ENCODE results near the gene IMMP2L. TPM values are rescaled to one million over a fixed set of nuclear protein-coding genes. Genes with fewer than 3 reads are reported as not detected.

Gene IMMP2L
- total RNA-seq, 2 donors from 2014 or later, result 13.1 to 22.7 TPM

- no peak overlapping the region for H3K4me3 ChIP-seq
- no peak for DNase-seq (ENCODE audit: low spot score)
- peaks cover 6% of the 10 kb centered on the region for H3K9me3 ChIP-seq
- no peaks in the 10 kb centered on the region for H3K27me3 ChIP-seq (replicated peaks; ENCODE audit: insufficient read depth)
- TF ChIP-seq CTCF (IDR thresholded peaks at IDR 0.05), result no peak
- ATAC-seq (ENCODE audit: insufficient number of reproducible peaks, low FRiP score, low read depth), result no peak
- no peak overlapping the region for H3K27ac ChIP-seq
- H3K36me3 ChIP-seq, result no peaks in the 10 kb centered on the region
- H3K4me1 ChIP-seq (ENCODE audit: control insufficient read depth in 1 of 2, low read depth in 2 of 2), result no peaks in the 10 kb centered on the region
Measured at GRCh38 chr7:111346219-111346618, 216.1 kb downstream of the IMMP2L start.

GRCh38 chr7:111343017-111343416 is 219.3 kb downstream of the IMMP2L start:
- H3K4me1 ChIP-seq (ENCODE audit: control insufficient read depth in 1 of 2, low read depth in 2 of 2), result no peaks in the 10 kb centered on the region
- H3K36me3 ChIP-seq, result no peaks in the 10 kb centered on the region
- H3K9me3 ChIP-seq, result peaks cover 6% of the 10 kb centered on the region
- no peak for TF ChIP-seq CTCF (IDR thresholded peaks at IDR 0.05)
- no peak overlapping the region for H3K4me3 ChIP-seq
- no peak overlapping the region for H3K27ac ChIP-seq
- no peak for DNase-seq (ENCODE audit: low spot score)
- ATAC-seq (ENCODE audit: insufficient number of reproducible peaks, low FRiP score, low read depth), result no peak
- no peaks in the 10 kb centered on the region for H3K27me3 ChIP-seq (replicated peaks; ENCODE audit: insufficient read depth)

- peaks cover 6% of the 10 kb centered on the region for H3K9me3 ChIP-seq
- no peaks in the 10 kb centered on the region for H3K27me3 ChIP-seq (replicated peaks; ENCODE audit: insufficient read depth)
- ATAC-seq (ENCODE audit: insufficient number of reproducible peaks, low FRiP score, low read depth), result no peak
- no peak overlapping the region for H3K27ac ChIP-seq
- H3K4me3 ChIP-seq, result no peak overlapping the region
- H3K36me3 ChIP-seq, result no peaks in the 10 kb centered on the region
- no peak for DNase-seq (ENCODE audit: low spot score)
- TF ChIP-seq CTCF (IDR thresholded peaks at IDR 0.05), result no peak
- H3K4me1 ChIP-seq (ENCODE audit: control insufficient read depth in 1 of 2, low read depth in 2 of 2), result no peaks in the 10 kb centered on the region
Measured at GRCh38 chr7:111339006-111339405, 223.3 kb downstream of the IMMP2L start.

- no peak for TF ChIP-seq CTCF (IDR thresholded peaks at IDR 0.05)
- H3K4me3 ChIP-seq, result no peak overlapping the region
- ATAC-seq (ENCODE audit: insufficient number of reproducible peaks, low FRiP score, low read depth), result no peak
- H3K9me3 ChIP-seq, result no peaks in the 10 kb centered on the region
- no peaks in the 10 kb centered on the region for H3K36me3 ChIP-seq
- no peaks in the 10 kb centered on the region for H3K27me3 ChIP-seq (replicated peaks; ENCODE audit: insufficient read depth)
- no peak overlapping the region for H3K27ac ChIP-seq
- peaks cover 0 to 3% of the 10 kb centered on the region in 2 donors for H3K4me1 ChIP-seq (ENCODE audit: control insufficient read depth in 1 of 2, low read depth in 2 of 2)
- DNase-seq (ENCODE audit: low spot score), result no peak
Measured at GRCh38 chr7:111333010-111333409, 229.3 kb downstream of the IMMP2L start.

- H3K9me3 ChIP-seq, result no peaks in the 10 kb centered on the region
- peaks cover 0 to 4% of the 10 kb centered on the region in 2 donors for H3K4me1 ChIP-seq (ENCODE audit: control insufficient read depth in 1 of 2, low read depth in 2 of 2)
- H3K4me3 ChIP-seq, result no peak overlapping the region
- no peak for ATAC-seq (ENCODE audit: insufficient number of reproducible peaks, low FRiP score, low read depth)
- H3K27ac ChIP-seq, result no peak overlapping the region
- H3K36me3 ChIP-seq, result no peaks in the 10 kb centered on the region
- no peaks in the 10 kb centered on the region for H3K27me3 ChIP-seq (replicated peaks; ENCODE audit: insufficient read depth)
- no peak for DNase-seq (ENCODE audit: low spot score)
- TF ChIP-seq CTCF (IDR thresholded peaks at IDR 0.05), result no peak
Measured at GRCh38 chr7:111330235-111330523, 232.1 kb downstream of the IMMP2L start.

All from thoracic aorta (tissue), 2 donors.